HG03280 (cell line): ENCODE data around the gene IL15RA.
"Not testable (repeated sequence)": the region's sequence is repeated elsewhere in the genome, so short reads cannot be mapped to it uniquely, and the experiment has no call there.

Source experiments
- ATAC-seq: cut with Tn5 transposase; IDR thresholded peaks from one replicate; pipeline ENCODE4 v1.9.1; 2021; ENCODE audit warnings: mild to moderate bottlenecking, moderate library complexity; ENCODE audit not compliant: unreplicated experiment

Gene IL15RA

GRCh38 chr10:6006991-6007390, 29.6 kb upstream of the IL15RA start:
- ATAC-seq: no peak

GRCh38 chr10:6006546-6006945, 29.2 kb upstream of the IL15RA start:
- no peak for ATAC-seq

GRCh38 chr10:6005856-6006395, 28.6 kb upstream of the IL15RA start:
- no peak for ATAC-seq

GRCh38 chr10:6005161-6005804, 27.9 kb upstream of the IL15RA start:
- not testable (repeated sequence) for ATAC-seq

- peak; percentile 57 for ATAC-seq
These were observed 25.6 kb upstream of the IL15RA start for GRCh38 chr10:6002809-6003510.

GRCh38 chr10:5999440-6000165, 22.3 kb upstream of the IL15RA start:
- no peak for ATAC-seq

- no peak for ATAC-seq
These were observed 19.4 kb upstream of the IL15RA start for GRCh38 chr10:5996696-5997095.

- no peak for ATAC-seq
These were observed 15.1 kb upstream of the IL15RA start for GRCh38 chr10:5992398-5992797.

GRCh38 chr10:5991708-5992107, 14.4 kb upstream of the IL15RA start:
- no peak for ATAC-seq

GRCh38 chr10:5989756-5990155, 12.4 kb upstream of the IL15RA start:
- ATAC-seq: no peak

- no peak for ATAC-seq
These were observed 11.1 kb upstream of the IL15RA start for GRCh38 chr10:5988336-5988920.

- ATAC-seq: no peak
These were observed 10.4 kb upstream of the IL15RA start for GRCh38 chr10:5987747-5988146.

GRCh38 chr10:5985029-5985428, 7.7 kb upstream of the IL15RA start:
- ATAC-seq: no peak

- ATAC-seq: no peak
These were observed 6.4 kb upstream of the IL15RA start for GRCh38 chr10:5983774-5984173.

- ATAC-seq: no peak
These were observed 4.2 kb upstream of the IL15RA start for GRCh38 chr10:5981529-5981928.

GRCh38 chr10:5978230-5978489, 817 bp upstream of the IL15RA start:
- no peak for ATAC-seq

- ATAC-seq: peak; percentile 15
These were observed 552 bp downstream of the IL15RA start for GRCh38 chr10:5976512-5977470.

- ATAC-seq: peak; percentile 45
These were observed 1.5 kb downstream of the IL15RA start for GRCh38 chr10:5975641-5976473.

GRCh38 chr10:5973069-5973468, 4.3 kb downstream of the IL15RA start:
- ATAC-seq: no peak

- ATAC-seq: no peak
These were observed 5.5 kb downstream of the IL15RA start for GRCh38 chr10:5971886-5972285.
